NCI-H2081 (cell line): ENCODE data around the gene TRPM2.
"Not testable (repeated sequence)": the region's sequence is repeated elsewhere in the genome, so short reads cannot be mapped to it uniquely, and the experiment has no call there.

Source experiments
- DNase-seq, 2 experiments: peaks; one replicate each; lab custom pipeline; 2025; lab: John Stamatoyannopoulos, UW

TRPM2 gene

GRCh38 chr21:44354775-44355771 lies 1.7 kb downstream of the TRPM2 start:
- DNase-seq, result no peak

DNA sequence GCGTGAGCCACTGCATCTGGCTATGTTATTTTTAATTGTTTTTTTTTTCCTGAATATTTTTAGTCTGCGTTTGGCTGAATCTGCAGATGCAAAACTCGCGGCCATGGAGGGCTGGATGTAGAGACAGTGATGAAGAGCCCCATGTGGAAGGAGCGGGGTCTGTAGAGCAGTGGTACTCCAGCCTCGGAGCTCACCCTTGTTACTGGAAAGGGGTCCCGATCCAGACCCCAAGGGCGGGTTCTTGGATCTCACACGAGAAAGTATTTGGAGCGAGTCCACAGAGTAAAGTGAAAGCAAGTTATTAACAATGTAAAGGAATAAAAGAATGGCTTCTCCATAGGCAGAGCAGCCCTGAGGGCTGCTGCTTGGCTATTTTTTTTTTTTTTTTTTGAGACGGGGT lies 2.7 kb downstream of the TRPM2 start:
- no peak for DNase-seq

GRCh38 chr21:44356636-44357035 lies 3.2 kb downstream of the TRPM2 start:
- no peak for DNase-seq

DNA sequence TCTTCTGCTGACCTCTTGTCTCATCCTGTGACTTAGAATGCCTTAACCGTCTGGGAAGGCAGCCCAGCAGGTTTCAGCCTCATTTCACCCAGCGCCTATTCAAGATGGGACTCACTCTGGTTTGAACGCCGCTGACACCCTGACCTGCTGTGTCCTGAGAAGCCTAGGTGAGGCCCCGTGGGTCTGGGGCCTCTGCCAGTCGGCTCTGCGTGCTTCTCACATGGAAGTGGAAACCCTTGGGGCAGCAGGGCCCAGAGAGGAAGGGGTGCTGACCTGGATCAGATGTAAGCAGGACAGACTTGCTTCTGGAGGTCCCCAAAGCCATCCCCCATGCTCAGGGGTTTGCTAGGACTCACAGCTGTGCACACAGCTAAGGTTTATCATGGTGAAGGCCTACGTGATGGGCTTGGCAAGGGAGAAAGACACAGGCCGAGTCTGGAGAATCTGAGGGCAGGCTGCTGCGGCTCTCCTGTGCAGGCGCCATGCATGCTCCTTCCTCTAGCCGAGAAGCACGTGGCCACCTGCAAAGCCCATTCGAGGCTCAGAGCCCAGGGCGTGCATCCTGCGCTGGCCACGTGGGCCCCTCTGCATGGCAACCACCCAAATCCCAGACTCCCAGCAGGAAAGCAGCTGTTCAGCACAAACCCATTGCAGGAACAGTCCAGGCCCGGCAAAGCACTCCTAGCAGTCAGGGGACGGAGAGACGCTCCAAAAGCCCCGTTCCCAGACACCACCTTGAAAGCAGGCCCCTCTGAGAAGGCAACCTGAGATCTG lies 3.8 kb downstream of the TRPM2 start:
- no peak for DNase-seq

GRCh38 chr21:44359396-44359795 lies 6.0 kb downstream of the TRPM2 start:
- no peak for DNase-seq

- DNase-seq, result no peak
Measured at GRCh38 chr21:44360159-44360558, 6.7 kb downstream of the TRPM2 start.

DNA sequence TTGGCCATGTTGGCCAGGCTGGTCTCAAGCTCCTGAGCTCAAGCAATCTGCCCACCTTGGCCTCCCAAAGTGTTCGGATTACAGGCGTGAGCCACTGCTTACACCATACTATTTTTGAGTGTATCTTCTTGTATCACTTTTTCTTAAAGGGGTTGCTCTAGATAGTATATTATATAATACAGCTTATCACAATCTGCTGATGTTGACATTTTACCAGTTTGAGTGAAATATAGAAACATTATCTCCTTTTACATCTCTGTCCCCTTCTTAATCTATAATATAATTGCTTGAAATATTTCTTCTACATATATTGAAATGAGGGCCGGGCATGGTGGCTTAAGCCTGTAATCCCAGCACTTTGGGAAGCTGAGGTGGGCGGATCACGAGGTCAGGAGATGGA lies 8.5 kb downstream of the TRPM2 start:
- not testable (repeated sequence) for DNase-seq

DNA sequence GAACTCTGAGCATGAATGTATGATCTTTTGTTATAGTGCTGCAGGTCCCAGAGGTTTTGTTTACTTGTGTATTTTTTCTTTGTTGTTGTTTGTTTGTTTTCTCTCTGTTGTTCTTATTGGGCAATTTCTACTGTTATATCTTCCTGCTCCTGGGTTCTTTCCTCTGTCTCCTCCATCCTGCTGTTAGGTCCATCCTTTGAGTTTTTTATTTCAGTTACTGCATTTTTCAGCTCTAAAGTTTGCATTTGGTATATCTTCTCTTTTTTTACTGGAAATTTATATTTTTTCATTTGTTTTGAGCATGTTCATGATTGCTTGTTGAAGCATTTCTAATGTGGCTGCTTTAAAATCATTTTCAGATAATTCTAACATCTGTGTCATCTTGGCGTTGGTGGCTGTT lies 9.9 kb downstream of the TRPM2 start:
- no peak for DNase-seq

GRCh38 chr21:44364151-44365053 lies 11.0 kb downstream of the TRPM2 start:
- no peak for DNase-seq

GRCh38 chr21:44365251-44365966 lies 12.0 kb downstream of the TRPM2 start:
- no peak for DNase-seq

- DNase-seq, result no peak
Measured at GRCh38 chr21:44365967-44366585, 12.7 kb downstream of the TRPM2 start.

DNA sequence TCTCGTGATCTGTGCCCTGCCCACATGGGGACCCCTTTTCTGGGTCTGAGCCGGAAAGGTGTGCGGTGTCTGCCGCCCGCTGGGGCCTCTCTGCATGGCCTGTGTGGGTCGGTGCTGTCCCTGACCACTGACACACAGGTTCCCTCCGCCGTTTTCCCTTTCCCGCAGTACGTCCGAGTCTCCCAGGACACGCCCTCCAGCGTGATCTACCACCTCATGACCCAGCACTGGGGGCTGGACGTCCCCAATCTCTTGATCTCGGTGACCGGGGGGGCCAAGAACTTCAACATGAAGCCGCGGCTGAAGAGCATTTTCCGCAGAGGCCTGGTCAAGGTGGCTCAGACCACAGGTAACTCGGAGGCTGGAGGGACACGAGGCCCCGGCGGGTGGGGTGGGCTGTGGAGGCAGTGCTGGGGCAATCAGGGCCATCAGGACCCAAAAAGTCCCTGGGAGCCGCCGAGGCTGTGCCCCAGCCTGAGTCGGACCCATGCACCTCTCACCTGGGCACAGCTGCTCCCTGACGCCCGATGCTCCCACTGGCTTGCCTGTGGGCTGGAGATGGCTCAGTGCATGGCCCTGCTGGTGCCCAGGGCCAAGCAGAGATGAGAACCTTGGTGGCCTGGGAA lies 13.3 kb downstream of the TRPM2 start:
- DNase-seq, result no peak

DNA sequence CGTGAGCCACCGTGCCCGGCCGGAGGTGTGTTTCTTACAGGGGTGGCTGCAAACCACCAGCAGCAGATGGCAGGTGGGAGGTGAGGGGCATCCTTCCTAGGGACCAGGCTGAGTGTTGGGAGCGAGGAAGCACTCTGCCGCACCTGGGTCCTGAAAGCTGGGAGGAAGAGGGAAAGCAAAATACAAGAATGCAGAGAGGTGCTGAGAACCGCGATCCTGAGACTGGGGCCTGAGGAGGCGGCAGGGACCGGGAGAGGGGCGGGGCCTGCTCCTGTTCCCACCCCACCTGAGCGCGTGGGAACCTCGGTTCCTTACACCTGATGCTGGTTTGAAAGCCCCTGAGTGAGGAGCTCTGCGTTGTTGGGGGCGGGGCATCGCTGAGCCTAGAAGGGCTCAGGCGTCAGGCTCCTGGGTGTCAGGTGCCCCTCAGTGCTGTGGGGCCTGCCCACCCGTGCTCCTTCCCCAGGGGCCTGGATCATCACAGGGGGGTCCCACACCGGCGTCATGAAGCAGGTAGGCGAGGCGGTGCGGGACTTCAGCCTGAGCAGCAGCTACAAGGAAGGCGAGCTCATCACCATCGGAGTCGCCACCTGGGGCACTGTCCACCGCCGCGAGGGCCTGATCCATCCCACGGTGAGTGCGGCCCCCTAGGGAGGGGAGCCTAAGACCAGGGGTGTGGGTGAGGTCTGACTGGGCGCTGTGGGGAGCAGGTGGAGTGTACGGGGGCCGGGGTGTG lies 15.5 kb downstream of the TRPM2 start:
- DNase-seq, result no peak

GRCh38 chr21:44370027-44370735 lies 16.8 kb downstream of the TRPM2 start:
- DNase-seq, result no peak

- DNase-seq, result no peak
Measured at GRCh38 chr21:44370786-44371410, 17.5 kb downstream of the TRPM2 start.

- no peak for DNase-seq
Measured at GRCh38 chr21:44371596-44371995, 18.2 kb downstream of the TRPM2 start.

DNA sequence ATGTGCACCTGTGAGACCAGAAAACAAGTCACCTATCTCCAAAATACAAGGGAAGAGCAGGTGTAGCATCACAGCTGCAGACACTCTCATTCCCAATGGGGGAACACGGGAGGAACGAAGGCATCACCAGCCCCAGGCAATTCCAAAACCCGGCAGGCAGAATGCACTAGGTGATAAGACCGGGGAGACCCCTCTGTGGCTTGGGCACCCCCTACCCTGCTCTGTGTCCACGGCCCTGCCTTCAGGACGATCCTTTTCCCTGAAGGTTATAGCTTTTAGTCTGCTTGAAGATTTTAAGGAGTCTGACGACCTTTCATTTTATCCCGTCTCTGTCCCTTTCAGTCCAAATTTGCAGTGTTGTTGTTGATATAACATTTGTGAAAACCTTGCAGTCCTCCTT lies 19.2 kb downstream of the TRPM2 start:
- no peak for DNase-seq

DNA sequence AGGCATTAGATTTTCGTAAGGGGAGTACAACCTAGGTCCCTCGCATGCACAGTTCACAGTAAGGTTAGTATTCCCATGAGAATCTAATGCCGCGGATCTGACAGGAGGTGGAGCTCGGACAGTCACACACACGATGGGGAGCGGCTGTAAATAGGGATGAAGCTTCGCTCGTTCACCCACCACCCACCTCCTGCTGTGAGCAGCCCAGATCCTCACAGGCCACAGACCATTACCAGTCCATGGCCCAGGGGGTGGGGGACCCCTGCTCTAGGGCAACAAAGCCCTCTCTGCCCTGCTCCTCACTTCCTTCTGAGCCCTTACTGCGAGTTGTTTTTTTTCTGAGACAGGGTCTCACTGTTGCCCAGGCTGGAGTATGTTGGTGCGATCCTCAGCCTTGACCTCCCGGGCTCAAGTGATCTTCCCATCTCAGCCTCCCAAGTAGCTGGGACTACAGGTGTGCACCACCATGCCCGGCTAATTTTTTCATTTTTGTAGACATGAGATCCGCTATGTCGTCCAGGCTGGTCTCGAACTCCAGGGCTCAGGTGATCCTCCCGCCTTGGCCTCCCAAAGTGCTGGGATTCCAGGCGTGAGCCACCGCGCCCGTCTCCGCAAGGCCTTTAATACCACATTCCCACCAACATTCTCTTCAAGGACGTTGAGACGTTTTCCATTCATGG lies 21.3 kb downstream of the TRPM2 start:
- DNase-seq, result no peak
